K562 (cell line): Measurements from ENCODE around the gene LTBP1. TPM values are rescaled to one million over a fixed set of nuclear protein-coding genes. Genes with fewer than 3 reads are reported as not detected.

Experiments
- ATAC-seq: fragments of 200-7000 bp; cut with Tn5 transposase; 3 replicates; pipeline ENCODE4 v1.9.1; 2020; ENCODE audit warnings: moderate library complexity
- BruUV-seq: library from RNA; stranded (reverse); fragments of 400-500 nt; replicated peaks from 2 replicates; lab custom pipeline; 2021; lab: Mats Ljungman, UMichigan
- CTCF ChIA-PET: fragments of 300-600 bp; formaldehyde crosslinking; extraction: SDS; loops from one replicate; lab custom pipeline; 2021; ENCODE audit warnings: low intra/inter-chr PET ratio; lab: Yijun Ruan, JAX
- POLR2A ChIA-PET: fragments of 300-600, 350-650 bp; sonication (Branson Sonifier 250); formaldehyde crosslinking; extraction: SDS; loops from one replicate; lab custom pipeline; 2021; ENCODE audit warnings: antibody characterized with exemption, inconsistent platforms; lab: Yijun Ruan, JAX
- DNase-seq, 4 experiments: peaks; one replicate each; pipeline versions ENCODE4 v3.0.0 to v3.0.0-alpha.2; 2011 to 2018; ENCODE audit warnings: low spot score in 3 of 4, mixed read lengths in 3 of 4; ENCODE audit errors: extremely low read depth in 1 of 4
- FAIRE-seq: peaks from 2 replicates; lab custom pipeline; 2011; peaks lifted over from hg19 to GRCh38; lab: Jason Lieb, UNC
- H2AFZ ChIP-seq: 2 replicates; pipeline ENCODE4 v1.6.0; 2011; ENCODE audit warnings: low read depth, low read length, control low read depth, inconsistent platforms
- H3K27ac ChIP-seq: fragments of 200-600 bp; 3 replicates; pipeline ENCODE4 v1.8.0; 2011; ENCODE audit warnings: low read depth, mild to moderate bottlenecking, control low read depth, inconsistent platforms, low read length, moderate library complexity, mixed read lengths; ENCODE audit errors: extremely low read depth
- H3K27me3 ChIP-seq, 2 experiments: fragments of 300-600 bp in 1 of 2; 2 replicates in 1 of 2; 3 replicates in 1 of 2; pipeline versions ENCODE4 v1.6.0 to v1.8.0; 2011; ENCODE audit warnings: inconsistent platforms in 2 of 2, low read length in 2 of 2, mild to moderate bottlenecking in 1 of 2, mixed read lengths in 1 of 2, moderate library complexity in 1 of 2; ENCODE audit not compliant: control insufficient read depth in 2 of 2, insufficient read depth in 2 of 2
- H3K36me3 ChIP-seq: fragments of 300-600 bp; 3 replicates; pipeline ENCODE4 v1.8.0; 2011; ENCODE audit warnings: mild to moderate bottlenecking, low read length, inconsistent platforms; ENCODE audit not compliant: control insufficient read depth, insufficient read depth
- H3K4me1 ChIP-seq, 2 experiments: fragments of 200-600 bp in 1 of 2; replicated peaks in 1 of 2; 2 replicates in 1 of 2; 3 replicates in 1 of 2; pipeline versions ENCODE4 v1.5.1 to v1.8.0; 2011; ENCODE audit warnings: inconsistent platforms in 2 of 2, low read length in 2 of 2, mild to moderate bottlenecking in 1 of 2, mixed read lengths in 1 of 2, moderate library complexity in 1 of 2; ENCODE audit not compliant: control insufficient read depth in 2 of 2, insufficient read depth in 2 of 2
- H3K4me2 ChIP-seq: 2 replicates; pipeline ENCODE4 v1.6.1; 2011; ENCODE audit warnings: low read length, control low read depth, inconsistent platforms, mixed read lengths; ENCODE audit not compliant: insufficient read depth
- H3K4me3 ChIP-seq: fragments of 200-600 bp; sonication (generic), shearing (Covaris generic); 2 replicates; pipeline ENCODE4 v1.5.1; 2016; ENCODE audit warnings: control low read depth, inconsistent platforms
- H3K79me2 ChIP-seq: fragments of 200-600 bp; 3 replicates; pipeline ENCODE4 v1.8.0; 2011; ENCODE audit warnings: low read length, inconsistent platforms; ENCODE audit not compliant: control insufficient read depth, insufficient read depth
- H3K9ac ChIP-seq, 2 experiments: 2 replicates each; pipeline versions ENCODE4 v1.6.0 to v1.6.1; 2011; ENCODE audit warnings: low read depth in 2 of 2, low read length in 2 of 2, control low read depth in 1 of 2, inconsistent platforms in 1 of 2, mild to moderate bottlenecking in 1 of 2, mixed read lengths in 1 of 2; ENCODE audit not compliant: insufficient read depth in 1 of 2
- H3K9me1 ChIP-seq: one replicate; pipeline ENCODE4 v1.6.0; 2011; ENCODE audit warnings: inconsistent platforms, mild to moderate bottlenecking, low read length, moderate library complexity; ENCODE audit not compliant: control insufficient read depth, insufficient read depth
- H3K9me3 ChIP-seq: replicated peaks from 2 replicates; pipeline ENCODE4 v1.5.1; 2011; ENCODE audit warnings: low read depth, low read length, inconsistent platforms; ENCODE audit not compliant: control insufficient read depth, insufficient read depth
- H4K20me1 ChIP-seq: replicated peaks from 2 replicates; pipeline ENCODE4 v1.6.1; 2011; ENCODE audit warnings: low read length, inconsistent platforms, mixed read lengths; ENCODE audit not compliant: control insufficient read depth, insufficient read depth
- CREM ChIP-seq: IDR thresholded peaks from 2 replicates; pipeline ENCODE4 v1.6.1; 2014; ENCODE audit warnings: antibody characterized with exemption, low read depth
- ELF2 ChIP-seq: fragments of 250-450 bp; sonication (Bioruptor Pico); IDR thresholded peaks from 2 replicates; pipeline ENCODE4 v1.5.0; 2021; ENCODE audit warnings: mild to moderate bottlenecking
- EWSR1 ChIP-seq: fragments of 450-650 bp; IDR thresholded peaks from 2 replicates; pipeline ENCODE4 v1.6.1; 2018; ENCODE audit warnings: borderline replicate concordance, mild to moderate bottlenecking, low read depth, moderate library complexity; ENCODE audit not compliant: partially characterized antibody
- NONO ChIP-seq, 2 experiments: fragments of 200-400 bp in 1 of 2; fragments of 450-650 bp in 1 of 2; formaldehyde crosslinking in 1 of 2; IDR thresholded peaks; 2 replicates each; pipeline ENCODE4 v1.6.1; 2017; ENCODE audit warnings: low read depth in 2 of 2, mild to moderate bottlenecking in 2 of 2, moderate library complexity in 2 of 2, low read length in 1 of 2
- POLR2H ChIP-seq: IDR thresholded peaks from 2 replicates; pipeline ENCODE4 v1.6.1; 2016; ENCODE audit warnings: missing genetic modification characterization, low read depth, mild to moderate bottlenecking, control low read depth, missing compliant biosample characterization, moderate library complexity
- SMC3 ChIP-seq: conservative IDR thresholded peaks from 2 replicates; pipeline ENCODE4 v1.6.1; 2011; ENCODE audit warnings: low read depth, low read length, improper control_type of control experiment; ENCODE audit not compliant: insufficient read depth
- SOX6 ChIP-seq: fragments of 450-650 bp; IDR thresholded peaks from 2 replicates; pipeline ENCODE4 v1.6.1; 2014; ENCODE audit warnings: mild to moderate bottlenecking
- SREBF1 ChIP-seq: fragments of 150-350 bp; IDR thresholded peaks from 2 replicates; pipeline ENCODE4 v1.6.1; 2014; ENCODE audit warnings: antibody characterized with exemption, low read depth, low read length, borderline replicate concordance
- TOE1 ChIP-seq, 2 experiments: fragments of 450-650 bp in 1 of 2; sonication (generic) in 1 of 2; formaldehyde crosslinking in 1 of 2; IDR thresholded peaks; 2 replicates each; pipeline versions ENCODE4 v1.7.1 to v1.8.0; 2016 to 2022; ENCODE audit warnings: borderline replicate concordance in 2 of 2, mild to moderate bottlenecking in 2 of 2, antibody characterized with exemption in 1 of 2, inconsistent platforms in 1 of 2, low read depth in 1 of 2, missing genetic modification reagents in 1 of 2, moderate library complexity in 1 of 2
- XRCC4 ChIP-seq: IDR thresholded peaks from one replicate; pipeline ENCODE4 v1.6.1; 2011; ENCODE audit not compliant: insufficient read depth, insufficient read length; ENCODE audit errors: extremely low read depth
- ZNF431 ChIP-seq: sonication (generic); formaldehyde crosslinking; IDR thresholded peaks from 2 replicates; pipeline ENCODE4 v1.8.0; 2022; ENCODE audit warnings: mild to moderate bottlenecking, missing genetic modification reagents
- WGBS: fragments of 100-300 bp; shearing (Covaris generic); methylation state at CpG from one replicate; pipeline ENCODE4 v1.1.6; 2016; ENCODE audit warnings: low coverage, mixed read lengths; ENCODE audit not compliant: insufficient coverage; ENCODE audit errors: missing lambda C conversion rate; 5-methylcytosine and 5-hydroxymethylcytosine counted together
- in situ Hi-C: fragments of 300-500 bp; cut with MboI; formaldehyde crosslinking; loops from 4 replicates; pipeline ENCODE4 v1.15.0; 2018; ENCODE audit warnings: inconsistent platforms, mixed read lengths
- intact Hi-C: fragments of 100-400 bp; cut with micrococcal nuclease; formaldehyde crosslinking; loops from 2 replicates; pipeline ENCODE4 v1.14.2; 2022
- polyA plus RNA-seq, 8 experiments: library from polyadenylated mRNA; depleted of rRNA in 4 of 8; stranded (reverse) in 5 of 8; unstranded in 3 of 8; fragments of >200 nt; fragmentation: Nextera tagmentation in 2 of 8; fragmentation: Illumina TruSeq in 1 of 8; extraction: Ambion mirVana in 2 of 8; extraction: Trizol in 1 of 8; gene quantifications; 2 replicates each; pipeline versions ENCODE4 v1.2.1 to v1.2.3, GENCODE V29; 2011 to 2014; ENCODE audit warnings: inconsistent platforms in 1 of 8, missing spikeins in 1 of 8
- total RNA-seq, 7 experiments: library from RNA; depleted of rRNA in 6 of 7; stranded (reverse); fragments of >200 nt in 6 of 7; fragmentation: Illumina TruSeq in 2 of 7; extraction: Trizol in 2 of 7; gene quantifications; 2 replicates each; pipeline versions ENCODE4 v1.2.1 to v1.2.3, GENCODE V29; 2011 to 2021; ENCODE audit warnings: low replicate concordance in 1 of 7
- TF ChIP-seq, protein P1 (sequence below), 2 experiments: fragments of 150-350 bp in 1 of 2; IDR thresholded peaks; 2 replicates each; pipeline ENCODE4 v1.6.1; 2012 to 2016; ENCODE audit warnings: low read depth in 2 of 2, low read length in 2 of 2, mild to moderate bottlenecking in 1 of 2, moderate library complexity in 1 of 2
- TF ChIP-seq, protein P2 (sequence below), 2 experiments: fragments of 450-650 bp; conservative IDR thresholded peaks; 2 replicates each; pipeline ENCODE4 v1.6.1; 2017; ENCODE audit warnings: mild to moderate bottlenecking in 2 of 2, moderate library complexity in 2 of 2

Gene LTBP1
- total and polyA plus RNA-seq, 9 of the 15 experiments (the other 6 are each of a cell fraction or from before 2014, with no cell fraction given), result 3.6 to 16.4 (median 8.5) TPM

DNA sequence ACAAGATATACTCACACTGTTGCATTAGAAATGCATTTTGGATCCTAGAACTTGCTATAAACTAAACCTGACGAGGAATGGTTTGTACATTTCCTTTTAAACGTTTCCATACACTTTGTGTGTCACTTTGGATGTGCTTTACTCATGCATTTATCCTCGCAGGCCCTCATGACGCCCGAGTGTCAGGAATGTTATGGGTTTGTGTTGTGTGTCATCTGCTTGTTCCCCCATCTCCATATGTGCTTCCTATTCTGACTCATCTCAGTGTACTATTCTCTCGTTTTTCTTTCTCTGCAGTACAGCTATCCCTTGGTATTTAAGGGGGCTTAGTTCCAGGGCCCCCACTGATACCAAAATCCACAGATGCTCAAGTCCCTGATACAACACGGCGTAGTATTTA is 408.2 kb downstream of the LTBP1 start:
- ATAC-seq (no peak), DNase-seq (no peak), FAIRE-seq (no peak)
- H3K27ac ChIP-seq, result no peak overlapping the region
- no peak overlapping the region for H3K9ac ChIP-seq
- no peaks in the 10 kb centered on the region for H4K20me1 ChIP-seq
- no peak overlapping the region for H3K4me3 ChIP-seq
- peaks cover 6% of the 10 kb centered on the region for H3K9me3 ChIP-seq
- no peaks in the 10 kb centered on the region for H3K36me3 ChIP-seq
- H3K4me2 ChIP-seq, result no peak overlapping the region
- H3K9me1 ChIP-seq, result no peaks in the 10 kb centered on the region
- no peaks in the 10 kb centered on the region for H3K79me2 ChIP-seq
- no peak overlapping the region for H2AFZ ChIP-seq
- no TSS peak for BruUV-seq
- no peaks in the 10 kb centered on the region for H3K4me1 ChIP-seq
- CTCF ChIA-PET, result no interaction called here
- H3K27me3 ChIP-seq, result no peaks in the 10 kb centered on the region
- in situ Hi-C loops, result no loop called here
- intact Hi-C loops, result no loop called here
- POLR2A ChIA-PET, result no interaction called here
- WGBS, result 36% methylated on average over 8 of the region's 8 CpGs
- TF ChIP-seq, protein P1, sequence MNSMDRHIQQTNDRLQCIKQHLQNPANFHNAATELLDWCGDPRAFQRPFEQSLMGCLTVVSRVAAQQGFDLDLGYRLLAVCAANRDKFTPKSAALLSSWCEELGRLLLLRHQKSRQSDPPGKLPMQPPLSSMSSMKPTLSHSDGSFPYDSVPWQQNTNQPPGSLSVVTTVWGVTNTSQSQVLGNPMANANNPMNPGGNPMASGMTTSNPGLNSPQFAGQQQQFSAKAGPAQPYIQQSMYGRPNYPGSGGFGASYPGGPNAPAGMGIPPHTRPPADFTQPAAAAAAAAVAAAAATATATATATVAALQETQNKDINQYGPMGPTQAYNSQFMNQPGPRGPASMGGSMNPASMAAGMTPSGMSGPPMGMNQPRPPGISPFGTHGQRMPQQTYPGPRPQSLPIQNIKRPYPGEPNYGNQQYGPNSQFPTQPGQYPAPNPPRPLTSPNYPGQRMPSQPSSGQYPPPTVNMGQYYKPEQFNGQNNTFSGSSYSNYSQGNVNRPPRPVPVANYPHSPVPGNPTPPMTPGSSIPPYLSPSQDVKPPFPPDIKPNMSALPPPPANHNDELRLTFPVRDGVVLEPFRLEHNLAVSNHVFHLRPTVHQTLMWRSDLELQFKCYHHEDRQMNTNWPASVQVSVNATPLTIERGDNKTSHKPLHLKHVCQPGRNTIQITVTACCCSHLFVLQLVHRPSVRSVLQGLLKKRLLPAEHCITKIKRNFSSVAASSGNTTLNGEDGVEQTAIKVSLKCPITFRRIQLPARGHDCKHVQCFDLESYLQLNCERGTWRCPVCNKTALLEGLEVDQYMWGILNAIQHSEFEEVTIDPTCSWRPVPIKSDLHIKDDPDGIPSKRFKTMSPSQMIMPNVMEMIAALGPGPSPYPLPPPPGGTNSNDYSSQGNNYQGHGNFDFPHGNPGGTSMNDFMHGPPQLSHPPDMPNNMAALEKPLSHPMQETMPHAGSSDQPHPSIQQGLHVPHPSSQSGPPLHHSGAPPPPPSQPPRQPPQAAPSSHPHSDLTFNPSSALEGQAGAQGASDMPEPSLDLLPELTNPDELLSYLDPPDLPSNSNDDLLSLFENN (IDR thresholded peaks at IDR 0.05; ENCODE audit: low read depth in 2 of 2, low read length in 2 of 2), result no peak
- TF ChIP-seq, protein P2, sequence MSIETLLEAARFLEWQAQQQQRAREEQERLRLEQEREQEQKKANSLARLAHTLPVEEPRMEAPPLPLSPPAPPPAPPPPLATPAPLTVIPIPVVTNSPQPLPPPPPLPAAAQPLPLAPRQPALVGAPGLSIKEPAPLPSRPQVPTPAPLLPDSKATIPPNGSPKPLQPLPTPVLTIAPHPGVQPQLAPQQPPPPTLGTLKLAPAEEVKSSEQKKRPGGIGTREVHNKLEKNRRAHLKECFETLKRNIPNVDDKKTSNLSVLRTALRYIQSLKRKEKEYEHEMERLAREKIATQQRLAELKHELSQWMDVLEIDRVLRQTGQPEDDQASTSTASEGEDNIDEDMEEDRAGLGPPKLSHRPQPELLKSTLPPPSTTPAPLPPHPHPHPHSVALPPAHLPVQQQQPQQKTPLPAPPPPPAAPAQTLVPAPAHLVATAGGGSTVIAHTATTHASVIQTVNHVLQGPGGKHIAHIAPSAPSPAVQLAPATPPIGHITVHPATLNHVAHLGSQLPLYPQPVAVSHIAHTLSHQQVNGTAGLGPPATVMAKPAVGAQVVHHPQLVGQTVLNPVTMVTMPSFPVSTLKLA (conservative IDR thresholded peaks at IDR 0.05), result no peak
- TF ChIP-seq POLR2H (tag) (no peak), TOE1 (IDR thresholded peaks at IDR 0.05; ENCODE audit: borderline replicate concordance) (no peak), TOE1 (CRISPR knock-in tag; IDR thresholded peaks at IDR 0.05; ENCODE audit: borderline replicate concordance, low read depth) (no peak), ELF2 (no peak), NONO (IDR thresholded peaks at IDR 0.05; ENCODE audit: low read depth in 2 of 2, low read length in 1 of 2) (no peak), EWSR1 (no peak), SREBF1 (no peak), XRCC4 (no peak), SOX6 (no peak), ZNF431 (no peak), SMC3 (no peak), CREM (no peak)
